NCI-H1436 (cell line): ENCODE data around the gene FAM3C.
A peak's percentile ranks its signal among the peaks of the same experiment; 100 is the strongest.
"Not testable (repeated sequence)": the region's sequence is repeated elsewhere in the genome, so short reads cannot be mapped to it uniquely, and the experiment has no call there.

Experiments
- DNase-seq: peaks from one replicate; lab custom pipeline; 2025; lab: John Stamatoyannopoulos, UW

The FAM3C gene, protein sequence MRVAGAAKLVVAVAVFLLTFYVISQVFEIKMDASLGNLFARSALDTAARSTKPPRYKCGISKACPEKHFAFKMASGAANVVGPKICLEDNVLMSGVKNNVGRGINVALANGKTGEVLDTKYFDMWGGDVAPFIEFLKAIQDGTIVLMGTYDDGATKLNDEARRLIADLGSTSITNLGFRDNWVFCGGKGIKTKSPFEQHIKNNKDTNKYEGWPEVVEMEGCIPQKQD

DNA sequence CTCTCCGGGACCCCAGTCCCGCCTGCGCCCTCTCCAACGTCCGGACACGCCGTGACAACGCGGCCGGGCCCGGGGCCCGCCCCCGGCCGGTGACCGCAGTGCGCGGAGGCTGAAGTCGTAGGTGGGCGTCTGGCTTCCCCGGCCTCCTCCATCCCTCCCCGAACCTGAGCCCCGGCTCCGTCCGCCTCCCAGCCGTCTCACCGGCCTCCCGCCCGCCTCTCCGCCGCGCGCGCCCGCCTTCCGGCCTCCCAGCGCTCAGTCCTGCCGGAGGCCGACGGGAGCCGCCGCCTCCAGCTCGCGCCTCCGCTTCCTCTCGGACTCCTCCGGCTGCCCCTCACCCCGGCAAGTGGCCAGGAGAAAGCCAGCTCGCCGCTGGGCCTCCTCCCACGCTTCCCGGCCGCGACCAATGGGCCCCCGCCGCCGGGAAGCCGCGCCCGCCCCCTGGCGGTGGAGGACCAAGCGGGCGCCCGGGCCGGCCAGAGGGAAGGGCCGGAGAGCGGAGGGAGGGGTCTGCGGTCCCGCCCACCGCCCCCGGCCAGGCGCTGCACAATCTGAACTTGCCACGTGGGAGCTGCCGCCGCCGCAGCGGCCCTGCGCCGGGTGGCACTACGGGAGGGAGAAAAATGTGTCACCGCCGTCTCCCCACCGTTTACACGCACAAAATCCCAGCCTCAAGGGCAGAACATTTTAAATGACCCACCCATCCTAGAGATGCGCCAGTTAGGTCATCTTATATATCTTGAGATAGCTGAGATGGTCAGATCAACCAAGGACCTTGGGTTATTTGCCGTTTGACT is at the start of gene FAM3C:
Gene FAM3C, minus strand, starts transcription at position 348 of the 797 bp plus-strand sequence. CDS start 13,339 bp downstream, outside the sequence.
- DNase-seq = peak; percentile 89

DNA sequence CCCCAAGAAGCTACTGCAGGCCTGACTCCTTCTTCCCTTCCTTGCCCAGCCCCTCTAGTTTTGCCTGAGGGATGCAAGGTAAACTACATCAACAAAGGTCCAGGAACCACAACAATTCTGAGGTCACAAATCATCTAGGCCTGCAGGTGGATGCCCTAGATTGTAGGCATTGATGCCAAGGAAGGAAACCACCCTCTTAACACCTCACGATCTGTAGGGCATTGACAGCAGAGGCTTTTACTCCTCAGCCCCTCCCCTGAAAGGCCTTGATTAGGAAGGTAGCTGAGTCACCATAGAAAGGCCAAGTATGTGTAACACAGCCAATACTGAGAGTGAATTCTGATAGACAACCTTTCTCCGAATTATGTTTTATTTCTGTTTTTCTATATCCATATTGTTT is 46.7 kb upstream of the FAM3C start:
- no peak for DNase-seq

DNA sequence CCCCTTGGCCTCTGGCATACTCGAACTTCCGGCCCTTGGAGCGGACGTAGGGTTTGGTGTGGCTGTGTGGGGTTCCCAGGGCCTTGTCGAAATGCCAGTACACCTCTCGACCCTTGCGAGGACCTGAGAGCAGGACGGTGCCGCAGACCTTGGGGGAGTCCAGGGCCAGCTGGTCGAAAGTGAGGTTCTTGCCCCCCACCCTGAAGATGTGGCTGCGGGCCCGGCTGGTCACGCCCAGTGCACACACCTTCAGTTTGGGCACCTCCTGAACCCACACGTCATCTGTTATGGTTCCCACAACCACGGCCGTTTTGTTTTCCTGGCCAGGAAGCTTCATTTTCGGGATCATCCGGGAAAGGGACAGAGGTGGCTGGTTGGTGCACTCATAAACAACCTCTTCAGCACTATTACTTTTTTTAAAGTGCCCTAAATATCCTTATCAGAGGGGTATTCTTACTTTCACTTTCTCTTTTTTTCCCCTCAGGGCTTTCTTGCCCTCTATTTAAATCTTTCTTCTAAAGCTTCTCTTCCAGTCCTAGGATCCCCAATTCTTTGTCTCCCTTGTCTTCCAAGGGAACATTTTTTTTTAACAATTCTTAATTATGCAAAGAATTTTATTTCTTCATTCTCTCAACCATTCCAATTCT is 44.9 kb upstream of the FAM3C start:
- DNase-seq = no peak

DNA sequence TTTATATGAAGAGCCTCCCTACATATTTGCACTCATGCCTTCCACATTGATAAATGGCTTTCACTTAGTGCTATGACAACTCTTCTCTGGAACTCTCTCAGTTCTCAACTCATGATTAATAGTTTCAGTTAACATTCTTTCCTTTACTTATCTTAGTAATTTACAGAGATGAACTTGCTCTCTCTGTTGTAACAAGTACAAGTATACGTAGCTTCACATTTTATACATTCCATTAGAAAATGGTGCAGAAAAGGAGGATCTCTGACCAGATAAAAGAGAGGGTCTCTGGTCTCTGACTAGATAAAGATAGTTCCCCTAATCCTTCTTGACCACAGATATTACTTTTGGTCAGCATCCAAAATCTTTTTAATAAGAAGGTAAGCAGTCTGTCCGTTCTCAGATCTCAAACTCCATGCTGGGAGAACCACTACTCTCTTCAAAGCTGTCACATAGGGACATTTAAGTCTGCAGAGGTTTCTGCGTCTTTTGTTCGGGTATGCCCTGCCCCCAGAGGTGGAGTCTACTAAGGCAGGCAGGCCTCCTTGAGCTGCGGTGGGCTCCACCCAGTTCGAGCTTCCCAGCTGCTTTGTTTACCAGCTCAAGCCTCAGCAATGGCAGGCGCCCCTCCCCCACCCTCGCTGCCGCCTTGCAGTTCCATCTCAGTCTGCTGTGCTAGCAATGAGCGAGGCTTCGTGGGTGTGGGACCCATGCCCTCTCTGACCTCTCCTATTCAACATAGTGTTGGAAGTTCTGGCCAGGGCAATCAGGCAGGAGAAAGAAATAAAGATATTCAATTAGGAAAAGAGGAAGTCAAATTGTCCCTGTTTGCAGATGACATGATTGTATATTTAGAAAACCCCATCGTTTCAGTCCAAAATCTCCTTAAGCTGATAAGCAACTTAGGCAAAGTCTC is 42.2 kb upstream of the FAM3C start:
- peak; percentile 64 for DNase-seq

DNA sequence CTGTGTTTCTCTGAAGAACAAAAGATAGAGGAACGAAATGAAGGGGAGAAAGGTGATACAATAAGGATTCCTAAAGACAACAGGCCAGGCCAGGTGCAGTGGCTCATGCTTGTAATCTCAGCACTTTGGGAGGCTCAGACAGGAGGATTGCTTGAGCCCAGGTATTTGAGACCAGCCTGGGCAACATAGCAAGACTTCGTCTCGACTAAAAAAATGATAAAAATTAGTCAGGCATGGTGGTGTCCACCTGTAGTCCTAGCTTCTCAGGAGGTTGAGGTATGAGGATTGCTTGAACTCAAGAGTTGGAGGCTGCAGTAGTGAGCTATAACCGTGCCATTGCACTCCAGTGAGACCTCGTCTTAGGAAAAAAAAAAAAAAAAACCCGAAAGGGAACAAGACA is 41.4 kb upstream of the FAM3C start:
- no peak for DNase-seq

DNA sequence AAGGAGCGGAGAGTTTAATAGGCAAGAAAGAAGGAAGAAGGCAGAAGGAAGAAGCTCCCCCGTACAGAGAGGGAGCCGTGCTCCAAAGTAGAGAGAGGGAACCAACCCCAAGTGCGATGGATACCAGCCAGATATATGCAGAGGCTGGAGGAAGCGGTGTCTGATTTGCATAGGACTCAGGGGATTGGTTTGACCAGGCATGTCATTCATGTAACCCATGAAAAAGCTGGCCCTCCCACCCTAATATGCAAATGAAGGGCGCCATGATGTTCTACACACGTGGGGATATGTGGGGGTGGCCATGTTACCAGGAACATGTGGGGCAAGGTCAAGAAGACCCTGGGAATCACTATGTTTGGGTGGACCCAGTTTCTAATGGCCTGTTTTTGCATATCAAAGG is 40.6 kb upstream of the FAM3C start:
- DNase-seq = no peak

DNA sequence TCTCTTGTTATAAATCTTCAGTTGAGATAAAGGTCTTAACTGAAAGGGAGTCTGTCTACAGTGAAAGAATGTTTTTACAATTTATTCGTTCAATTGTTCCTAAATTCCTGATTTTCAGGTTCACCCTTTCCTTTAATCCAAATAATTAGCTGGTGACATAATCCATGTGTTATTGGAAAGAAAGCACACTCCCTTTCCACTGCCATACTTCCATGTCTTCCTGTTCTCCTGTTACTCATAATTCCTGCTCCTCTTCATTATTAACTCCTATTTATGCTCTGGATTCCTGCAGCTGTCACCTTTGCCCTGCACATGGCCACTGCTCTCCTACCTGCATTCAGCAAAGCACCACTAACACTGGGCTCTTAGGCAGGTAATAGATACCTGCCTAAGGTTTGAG is 40.0 kb upstream of the FAM3C start:
- DNase-seq = no peak

DNA sequence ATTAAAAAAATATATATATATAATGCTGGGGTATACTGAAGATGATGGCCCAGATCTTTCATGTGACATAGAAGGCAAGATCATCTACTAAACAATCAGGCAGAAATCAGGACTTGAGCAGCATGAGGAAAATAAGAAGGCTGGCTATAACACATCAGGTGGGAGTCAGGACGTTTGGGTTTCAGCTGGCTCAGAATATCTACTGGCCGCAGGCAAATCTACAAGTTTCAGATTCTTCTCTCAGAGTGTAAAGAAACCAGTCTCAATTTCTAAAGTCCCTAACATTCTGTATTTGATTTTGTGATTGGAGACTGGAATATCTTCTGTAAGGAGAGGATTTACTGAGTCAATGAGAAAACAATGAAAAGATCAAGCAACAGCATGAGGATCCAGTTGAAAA is 37.7 kb upstream of the FAM3C start:
- no peak for DNase-seq

DNA sequence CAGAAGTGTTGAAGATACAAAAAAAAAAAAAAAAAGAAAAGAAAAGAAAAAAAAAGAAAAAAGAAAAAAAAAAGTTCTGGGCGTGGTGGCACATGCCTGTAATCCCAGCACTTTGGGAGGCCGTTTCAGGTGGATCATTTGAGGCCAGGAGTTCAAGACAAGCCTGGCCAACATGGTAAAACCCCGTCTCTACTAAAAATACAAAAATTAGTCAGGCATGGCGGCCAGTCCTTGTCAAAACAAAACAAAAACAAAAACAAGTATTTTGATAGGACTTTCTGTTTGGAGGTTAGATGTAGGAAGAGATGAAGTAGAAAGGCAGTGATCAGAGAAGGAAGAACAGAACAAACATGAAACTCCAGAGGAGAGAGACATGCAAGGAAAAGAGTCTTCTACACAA is 36.4 kb upstream of the FAM3C start:
- not testable (repeated sequence) for DNase-seq

DNA sequence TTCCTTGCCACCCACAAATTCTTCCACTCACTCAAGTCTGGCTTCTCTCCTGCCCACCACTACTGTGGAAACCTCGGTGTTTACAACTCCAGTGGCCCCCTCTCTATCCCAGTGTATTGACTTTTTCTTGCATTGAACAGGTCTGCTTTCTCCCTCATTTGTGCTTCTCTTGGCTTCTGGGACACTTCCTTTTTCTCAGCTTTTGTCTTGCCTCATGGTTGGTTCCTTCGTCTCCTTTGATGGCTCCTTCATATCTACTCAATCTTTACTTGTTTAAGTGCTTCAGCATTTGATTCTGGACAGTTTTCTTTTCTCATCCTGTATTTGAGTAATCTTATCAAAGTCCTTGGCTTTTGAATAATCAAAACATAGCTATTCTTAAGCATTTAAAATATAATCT is 35.9 kb upstream of the FAM3C start:
- DNase-seq = no peak

DNA sequence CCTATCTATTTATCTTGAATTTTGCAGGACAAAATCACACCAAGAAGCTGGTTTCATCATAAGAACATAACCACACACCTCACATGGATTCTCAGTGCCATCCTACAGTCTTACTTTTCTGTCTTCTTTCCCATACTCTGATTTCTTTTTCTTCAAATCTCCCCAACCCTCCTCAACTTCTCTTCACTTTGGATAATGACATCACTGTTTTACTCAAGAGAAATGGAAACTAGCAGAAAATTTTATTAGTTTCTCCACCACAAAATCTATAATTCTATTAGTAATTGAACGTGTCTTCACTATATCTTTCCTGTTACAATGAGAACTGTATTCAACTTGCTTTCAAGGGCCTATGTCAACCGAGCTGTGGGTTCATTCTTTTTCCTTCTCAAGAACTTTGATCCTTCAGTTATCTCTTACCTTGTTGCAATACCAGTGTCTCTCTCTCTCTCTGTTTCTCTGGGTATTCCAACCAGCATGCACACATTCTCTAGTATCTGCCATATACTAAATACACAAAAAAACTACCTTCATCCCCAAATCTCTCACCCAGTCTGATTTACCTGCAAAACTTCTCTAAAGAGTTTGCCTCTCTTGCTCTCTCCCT is 35.4 kb upstream of the FAM3C start:
- DNase-seq = no peak

DNA sequence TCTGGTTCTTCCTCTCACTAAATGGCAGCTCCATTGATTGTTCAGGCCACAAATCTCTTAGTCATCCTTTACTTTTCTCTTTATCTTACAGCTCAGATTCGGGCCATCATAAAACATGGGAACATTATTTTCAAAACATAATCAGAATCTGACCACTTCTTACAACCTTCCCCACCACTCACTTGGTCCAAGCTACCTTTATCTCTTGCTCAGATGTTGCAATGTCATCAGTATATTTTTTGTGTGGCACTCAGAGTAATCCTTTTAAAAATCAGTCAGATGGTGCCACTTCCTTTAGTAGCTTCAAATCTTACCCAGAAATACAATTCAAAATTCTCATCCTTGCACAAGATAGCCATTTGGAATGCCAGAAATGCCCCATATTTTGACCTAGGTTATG is 34.5 kb upstream of the FAM3C start:
- no peak for DNase-seq

DNA sequence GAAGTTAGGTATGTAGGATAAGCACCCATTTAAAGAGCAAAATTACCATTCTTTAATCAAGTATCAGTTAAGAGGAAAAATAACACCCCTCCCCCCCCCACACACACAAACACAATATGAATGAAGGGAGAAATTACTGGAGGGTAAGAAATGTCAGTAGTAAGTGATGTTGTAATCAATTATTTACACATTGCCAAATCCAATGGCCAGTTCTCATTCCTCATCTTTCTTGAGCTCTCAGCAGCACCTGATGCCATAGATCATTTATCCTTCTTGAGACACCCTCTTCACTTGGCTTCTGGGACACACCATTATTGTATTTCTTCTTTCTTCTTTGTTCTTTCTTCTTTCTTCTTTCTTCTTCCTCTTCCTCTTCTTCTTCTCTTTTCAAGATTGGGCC is 33.7 kb upstream of the FAM3C start:
- DNase-seq = no peak

DNA sequence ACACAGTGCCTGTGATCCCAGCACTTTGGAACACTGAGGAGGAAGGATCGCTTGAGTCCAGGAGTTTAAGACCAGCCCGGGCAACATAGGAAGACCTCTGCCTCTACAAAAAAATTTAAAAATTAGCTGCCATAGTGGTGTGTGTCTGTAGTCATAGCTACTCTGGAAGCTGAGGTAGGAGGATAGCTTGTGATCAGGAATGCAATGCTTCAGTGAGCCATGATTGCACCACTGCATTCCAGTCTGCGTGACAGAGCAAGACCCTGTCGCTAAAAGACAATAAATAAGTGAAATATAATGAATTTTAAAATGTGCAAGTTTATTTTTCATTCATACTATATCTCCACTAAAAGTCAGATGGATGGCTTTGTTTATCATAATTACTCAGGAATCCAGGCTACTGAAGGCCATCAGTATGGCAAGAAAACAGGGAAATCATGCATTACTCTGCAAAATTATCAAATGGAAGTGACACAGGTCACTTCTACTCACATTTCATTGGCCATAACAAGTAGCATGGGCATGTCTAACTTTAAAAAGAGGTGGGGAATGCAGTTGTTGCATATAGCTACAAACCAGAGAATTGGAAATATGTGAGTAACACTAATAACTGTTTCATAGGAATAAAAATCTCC is 32.9 kb upstream of the FAM3C start:
- DNase-seq = no peak

DNA sequence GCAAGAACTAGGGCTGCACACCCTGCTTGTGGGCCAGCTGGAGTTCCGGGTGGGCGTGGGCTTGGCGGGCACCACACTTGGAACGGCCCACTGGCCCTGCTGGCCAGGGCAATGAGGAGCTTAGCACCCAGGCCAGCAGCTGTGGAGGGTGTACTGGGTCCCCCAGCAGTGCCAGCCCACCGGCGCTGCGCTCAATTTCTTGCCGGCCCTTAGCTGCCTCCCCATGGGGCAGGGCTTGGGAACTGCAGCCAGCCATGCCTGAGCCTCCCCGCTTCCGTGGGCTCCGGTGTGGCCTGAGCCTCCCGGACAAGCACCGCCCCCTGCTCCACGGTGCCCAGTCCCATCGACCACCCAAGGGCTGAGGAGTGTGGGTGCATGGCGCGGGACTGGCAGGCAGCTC is 25.6 kb upstream of the FAM3C start:
- DNase-seq = not testable (repeated sequence)

DNA sequence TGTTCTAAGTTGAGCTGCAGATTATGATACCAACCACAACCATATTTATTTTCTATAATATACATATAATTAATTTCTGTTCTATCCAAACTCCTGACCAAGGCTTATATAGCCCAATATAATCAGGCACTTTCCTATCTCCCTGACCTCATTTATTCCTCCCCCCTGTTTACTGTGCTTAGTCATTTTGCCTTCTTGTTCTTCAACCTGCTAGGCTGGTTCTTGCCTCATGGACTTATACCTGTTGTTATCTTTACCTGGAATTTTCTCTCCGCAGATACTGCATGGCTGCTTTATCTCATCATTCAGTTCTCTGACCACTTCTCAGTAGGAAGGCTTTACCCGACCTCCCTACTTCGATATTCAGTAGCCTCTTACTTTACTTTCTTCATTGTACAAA is 24.9 kb upstream of the FAM3C start:
- no peak for DNase-seq

DNA sequence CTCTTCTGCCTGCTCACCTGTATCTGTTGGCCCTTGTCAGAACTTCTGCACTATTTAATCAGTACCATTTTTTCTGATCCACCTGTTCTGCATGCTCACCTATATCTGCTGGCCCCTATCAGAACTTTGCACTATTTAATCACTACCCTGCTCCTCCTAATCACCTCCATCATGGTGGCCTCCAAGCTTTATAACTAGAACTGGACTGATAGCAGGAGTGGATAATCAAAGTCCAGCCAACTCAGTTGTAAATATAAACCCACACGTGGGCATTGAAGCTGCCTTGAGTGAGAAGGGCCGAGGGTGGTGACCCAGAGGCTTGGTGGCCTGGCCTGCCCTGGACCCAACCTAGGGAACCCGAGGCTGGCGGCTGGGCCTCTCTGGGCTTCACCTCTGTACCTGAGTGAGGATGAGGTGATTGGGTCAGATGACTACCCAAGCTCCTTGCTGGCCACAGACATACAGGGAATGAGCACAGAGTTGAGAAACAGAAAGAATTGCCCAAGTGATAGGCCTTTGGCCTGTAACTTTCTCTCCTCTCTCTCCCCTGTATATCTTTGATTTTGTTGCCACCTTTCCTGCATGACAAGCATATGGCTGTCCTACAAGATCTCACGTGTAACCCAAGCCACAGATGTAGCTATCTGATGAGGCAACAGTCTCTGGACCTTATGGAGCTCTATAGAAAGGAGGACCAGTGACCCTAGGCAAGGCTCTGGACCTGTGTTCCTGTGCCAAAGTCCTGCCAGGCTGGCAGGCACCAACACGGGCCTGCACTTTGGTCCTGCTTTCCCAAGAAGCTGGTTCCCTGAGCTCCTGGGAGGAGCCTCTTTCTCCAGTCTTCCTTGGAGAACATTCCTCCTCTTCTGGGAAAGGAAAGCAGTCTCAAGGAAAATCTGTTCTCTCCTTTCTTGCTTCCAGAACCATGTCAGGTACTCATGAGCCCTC is 23.4 kb upstream of the FAM3C start:
- no peak for DNase-seq

DNA sequence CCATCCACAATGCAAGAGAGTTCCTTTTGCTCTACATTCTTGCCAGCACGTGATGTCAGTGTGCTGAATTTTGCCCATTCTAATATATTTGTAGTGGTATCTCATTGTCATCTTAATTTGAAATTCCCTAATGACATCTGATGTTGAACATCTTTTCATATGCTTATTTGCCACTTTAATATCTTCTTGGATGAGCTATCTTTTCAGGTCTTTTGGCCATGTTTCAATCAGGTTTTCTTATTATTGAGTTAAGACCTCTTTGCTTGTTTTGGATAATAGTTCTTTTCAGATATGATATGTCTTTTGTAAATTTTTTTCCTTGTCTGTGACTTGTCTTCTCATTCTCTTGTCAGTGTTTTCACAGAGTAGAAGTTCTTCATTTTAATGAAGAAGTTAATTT is 20.4 kb upstream of the FAM3C start:
- DNase-seq = no peak

DNA sequence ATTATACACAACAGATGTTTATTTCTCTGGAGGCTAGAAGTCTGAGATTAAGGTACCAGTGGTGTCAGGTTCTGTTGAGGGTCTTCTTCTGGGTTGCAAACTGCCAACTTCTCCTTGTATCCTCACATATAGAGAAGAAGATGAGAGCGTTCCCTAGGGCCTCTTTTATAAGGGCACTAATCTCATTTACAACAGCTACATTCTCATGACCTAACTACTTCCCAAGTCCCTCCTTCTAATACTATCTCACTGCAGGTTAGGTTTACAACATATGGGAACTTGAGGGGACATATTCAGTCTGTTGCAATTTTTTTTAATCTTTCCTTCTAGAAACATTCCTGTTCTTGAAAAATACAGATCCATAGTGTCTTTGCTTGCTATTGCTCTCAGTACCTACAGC is 18.3 kb upstream of the FAM3C start:
- DNase-seq = no peak

DNA sequence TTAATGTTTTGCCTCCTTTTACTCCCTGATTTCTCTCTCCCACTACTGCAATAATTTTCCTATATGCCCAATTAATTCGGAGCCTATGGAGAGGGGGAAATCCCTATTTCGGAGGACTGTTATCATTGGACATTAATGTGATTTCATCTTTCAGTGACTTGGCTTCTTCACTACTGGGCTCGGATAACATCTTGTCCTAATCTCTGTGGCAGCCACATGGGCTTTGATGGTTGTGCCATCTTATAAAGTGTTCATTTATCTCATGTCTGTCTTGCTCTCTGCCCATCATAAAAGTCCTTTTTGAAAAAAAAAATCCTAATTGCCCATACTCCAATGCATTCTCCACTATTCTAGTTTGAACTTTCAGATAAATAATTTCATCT is 15.5 kb upstream of the FAM3C start:
- DNase-seq = no peak
